Measurements from ENCODE around the gene NXPH2.

NXPH2 gene

DNA sequence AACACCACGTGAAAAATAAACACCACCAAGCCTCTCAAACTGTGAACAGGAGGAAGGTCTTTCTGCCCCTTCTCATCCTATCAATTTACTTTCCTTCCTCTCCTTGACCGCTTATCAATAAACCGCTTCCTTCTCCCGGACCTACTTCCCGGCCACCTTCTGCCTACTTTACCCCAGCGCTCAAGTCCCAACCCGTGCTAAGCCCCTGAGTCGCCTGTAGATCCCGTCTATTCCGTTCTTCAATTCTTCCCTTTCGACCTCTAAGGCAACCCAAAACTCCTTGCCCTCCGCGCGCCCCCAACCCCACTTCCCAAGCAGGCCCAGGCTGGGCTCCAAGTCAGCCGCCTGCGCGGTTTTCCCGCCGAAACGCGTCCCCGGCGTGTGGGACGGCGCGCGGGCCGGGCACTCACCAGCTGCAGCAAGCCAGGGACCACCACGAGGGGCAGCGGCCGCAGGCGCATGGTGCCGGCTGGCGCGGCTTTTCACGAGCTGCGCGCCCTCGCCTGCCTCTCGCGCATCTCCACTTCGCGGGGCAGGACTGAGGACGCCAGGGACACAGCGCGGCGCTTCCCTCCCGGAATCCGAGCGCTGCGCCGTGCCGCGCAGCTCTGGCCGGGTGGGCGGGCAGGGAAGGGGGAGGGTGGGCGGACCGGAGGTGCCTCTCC, at the start of gene NXPH2:
NXPH2 (minus strand) TSS at position 610 of the 665 bp plus-strand sequence; CDS start at position 461, 149 bp downstream.
- no peak for DNase-seq (ENCODE audit: low spot score)

DNA sequence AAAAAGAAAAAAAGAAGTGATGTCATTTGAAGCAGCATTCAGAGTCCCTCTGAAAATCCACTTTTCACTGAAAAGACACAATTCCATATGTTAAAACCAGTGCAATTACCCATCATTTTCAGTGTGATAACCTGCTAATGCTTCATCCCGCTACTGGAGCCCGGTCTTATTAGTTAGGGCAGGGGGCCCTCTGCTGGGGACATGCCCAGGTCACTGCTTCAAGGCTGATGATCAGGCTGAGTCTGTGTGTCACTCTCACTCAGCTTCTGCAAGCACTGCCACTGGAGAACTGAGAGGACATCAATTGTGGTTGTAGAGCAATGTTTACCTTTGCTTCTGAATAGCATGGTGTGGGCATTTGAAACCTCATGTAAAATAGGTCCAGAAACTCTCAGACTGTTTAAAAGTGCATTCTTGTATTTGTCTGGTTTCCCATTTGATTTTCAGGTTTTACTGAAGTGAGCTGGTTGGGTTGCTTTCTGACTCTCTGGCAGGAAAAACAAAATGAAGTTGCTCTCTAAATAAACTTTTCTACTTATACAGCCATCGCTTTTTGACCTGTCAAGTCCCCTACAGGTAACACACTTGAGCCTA, 49.2 kb upstream of the NXPH2 start:
- DNase-seq (ENCODE audit: low spot score), result peak; percentile 23

DNA sequence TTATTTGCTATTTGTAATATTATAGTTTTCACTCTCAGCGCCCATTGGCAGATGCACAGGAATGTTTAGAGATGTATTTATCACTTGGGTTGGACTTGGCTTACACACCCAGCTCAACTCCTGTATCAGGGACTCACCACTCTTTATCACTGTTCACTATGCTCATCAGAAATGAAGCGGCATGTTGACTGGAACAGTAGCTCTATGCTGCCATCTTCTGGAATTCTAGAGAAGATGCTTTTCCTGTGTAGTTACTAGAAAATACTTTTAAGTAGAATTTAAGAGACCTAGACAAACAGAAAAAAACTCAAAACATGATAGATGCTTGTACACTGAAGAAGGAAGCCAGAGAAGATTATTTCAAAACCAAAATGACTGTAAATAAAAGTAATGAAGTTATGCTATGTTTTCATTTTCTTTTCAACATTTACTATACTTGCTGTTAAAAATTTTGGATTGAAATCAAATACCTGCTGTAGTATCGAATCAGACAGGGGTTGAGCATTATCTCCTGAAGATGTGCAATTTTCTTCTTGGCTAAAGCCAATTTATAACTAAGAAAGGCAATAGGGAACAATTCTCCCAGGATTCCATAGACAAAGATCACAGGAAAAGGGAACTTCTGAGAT, 47.4 kb upstream of the NXPH2 start:
- DNase-seq (ENCODE audit: low spot score), result peak; percentile 72

- DNase-seq (ENCODE audit: low spot score), result no peak
These were observed 43.5 kb upstream of the NXPH2 start for GRCh38 chr2:138823666-138824065.

- no peak for DNase-seq (ENCODE audit: low spot score)
These were observed 39.8 kb upstream of the NXPH2 start for GRCh38 chr2:138819964-138820363.

DNA sequence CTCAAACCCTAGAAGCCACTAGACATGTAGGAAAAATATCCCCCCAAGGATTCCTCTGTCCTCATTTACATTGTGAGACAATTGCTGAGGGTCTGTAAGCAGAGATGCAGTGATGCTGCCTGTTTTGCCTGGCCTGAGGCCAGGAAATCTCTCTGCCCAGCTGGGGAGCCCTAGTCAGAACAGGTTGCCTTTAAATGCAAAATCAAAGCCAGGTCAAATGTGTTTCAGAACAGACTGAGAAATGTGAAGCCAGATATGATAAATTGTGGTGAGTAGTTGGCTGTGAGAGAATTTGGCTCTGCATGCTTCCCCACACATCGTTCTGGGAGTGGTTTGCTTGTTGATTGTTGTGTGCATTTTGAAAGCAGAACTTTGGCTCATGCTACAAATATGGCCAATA, 38.4 kb upstream of the NXPH2 start:
- DNase-seq (ENCODE audit: low spot score), result no peak

DNA sequence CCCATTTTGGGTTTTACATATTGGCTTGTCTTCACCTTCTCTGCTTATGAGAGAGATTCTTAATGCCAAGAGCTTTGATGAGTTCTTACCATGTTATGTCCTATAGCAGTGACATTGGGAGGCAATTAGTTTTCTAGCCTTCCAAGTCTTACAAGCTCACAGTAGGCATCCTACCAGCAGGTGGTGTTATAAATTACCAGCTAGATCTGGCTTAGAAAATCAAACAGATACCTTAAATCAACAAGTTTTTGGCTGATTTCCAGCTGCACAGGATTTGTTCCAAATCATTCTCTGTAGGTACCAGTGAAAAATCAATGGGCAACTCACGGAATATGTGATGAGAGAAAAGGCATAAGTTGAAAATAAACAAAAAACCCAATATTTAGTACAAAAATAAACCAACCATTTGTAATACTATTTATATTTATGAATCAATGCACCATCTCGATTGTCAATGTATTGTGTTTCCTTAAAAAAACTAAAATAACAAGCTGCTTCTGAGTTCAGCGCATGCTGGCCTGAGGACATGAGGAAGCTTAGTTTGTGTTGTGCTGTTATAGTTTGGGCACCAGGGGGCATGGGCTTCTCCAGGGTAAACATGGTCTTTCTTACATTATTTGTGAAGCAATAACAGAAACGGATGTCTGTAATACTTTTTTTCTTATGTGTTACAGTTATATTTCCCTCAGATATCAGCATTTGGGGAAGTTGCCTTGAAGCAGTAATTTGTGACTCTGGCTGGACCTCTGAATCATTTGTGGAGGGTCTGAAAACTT, 34.1 kb upstream of the NXPH2 start:
- DNase-seq (ENCODE audit: low spot score), result no peak

- DNase-seq (ENCODE audit: low spot score), result no peak
These were observed 31.2 kb upstream of the NXPH2 start for GRCh38 chr2:138811431-138811830.

- DNase-seq (ENCODE audit: low spot score), result no peak
These were observed 14.5 kb upstream of the NXPH2 start for GRCh38 chr2:138794724-138795123.

DNA sequence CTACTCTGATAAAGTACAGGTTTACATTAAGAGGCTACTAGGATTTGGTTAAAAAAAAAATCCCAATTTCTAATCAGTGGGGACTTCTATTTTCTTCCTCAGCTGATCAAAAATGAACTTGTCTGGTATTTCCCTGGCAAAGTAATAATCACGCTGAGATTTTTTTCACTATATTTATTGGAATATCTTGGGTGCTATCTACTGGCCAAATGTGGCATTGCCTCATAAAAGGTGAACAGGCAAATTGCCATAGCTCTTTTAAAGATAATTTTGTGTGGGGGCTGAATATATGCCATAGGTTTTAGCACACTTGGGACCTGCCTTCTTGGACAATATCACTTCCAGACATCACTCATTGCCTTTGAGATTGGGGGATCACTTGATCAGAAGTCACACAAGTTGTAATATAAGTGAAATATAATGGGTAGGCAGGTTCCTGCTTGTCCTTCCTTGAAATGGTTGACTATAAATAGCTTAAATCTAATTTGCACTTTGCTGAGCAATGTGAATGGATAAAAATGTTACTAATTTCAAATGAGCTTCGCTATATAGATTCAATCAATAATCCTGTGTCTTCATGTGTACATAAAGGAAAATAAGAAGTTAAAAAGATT, 7.0 kb upstream of the NXPH2 start:
- DNase-seq (ENCODE audit: low spot score), result peak; percentile 34

DNA sequence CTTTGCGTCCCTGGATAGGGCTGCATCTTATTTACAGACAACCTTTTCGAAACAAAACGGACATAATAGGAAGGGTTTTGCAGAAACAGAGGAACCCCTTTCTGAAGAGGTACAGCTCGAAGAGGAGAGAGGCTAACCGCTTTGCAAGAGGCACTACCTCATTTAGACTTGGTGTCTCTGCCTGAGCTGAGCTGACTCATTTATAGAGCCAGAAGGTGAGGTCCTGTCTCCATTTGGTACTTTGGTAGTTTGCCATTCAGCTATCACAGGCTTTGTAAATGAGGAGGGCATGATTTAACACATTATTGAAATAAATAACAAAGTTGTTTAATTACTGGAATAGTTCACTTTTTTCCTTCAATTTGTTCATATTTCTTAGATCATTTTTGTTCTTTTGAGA, 2.2 kb upstream of the NXPH2 start:
- DNase-seq (ENCODE audit: low spot score), result no peak

DNA sequence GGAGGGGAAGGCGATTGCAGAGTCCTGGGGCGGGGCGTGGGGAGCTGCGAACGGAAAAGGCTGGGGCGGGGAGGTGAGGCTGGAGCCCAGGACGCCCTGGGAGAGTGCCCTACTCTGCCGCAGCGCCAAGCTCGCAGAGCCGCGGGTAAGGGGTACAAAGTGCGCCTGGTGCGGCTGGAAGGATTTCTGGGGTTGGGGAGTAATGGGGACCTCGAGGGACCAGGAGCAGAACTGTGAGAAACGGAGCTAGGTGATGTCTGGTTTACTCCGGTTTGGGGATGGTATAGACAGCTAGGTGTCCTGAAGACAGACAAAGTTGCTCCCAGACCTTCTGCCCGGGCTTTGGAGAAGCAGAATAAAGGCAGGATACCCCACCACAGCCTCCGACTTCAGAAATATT, 718 bp upstream of the NXPH2 start:
- no peak for DNase-seq (ENCODE audit: low spot score)

DNA sequence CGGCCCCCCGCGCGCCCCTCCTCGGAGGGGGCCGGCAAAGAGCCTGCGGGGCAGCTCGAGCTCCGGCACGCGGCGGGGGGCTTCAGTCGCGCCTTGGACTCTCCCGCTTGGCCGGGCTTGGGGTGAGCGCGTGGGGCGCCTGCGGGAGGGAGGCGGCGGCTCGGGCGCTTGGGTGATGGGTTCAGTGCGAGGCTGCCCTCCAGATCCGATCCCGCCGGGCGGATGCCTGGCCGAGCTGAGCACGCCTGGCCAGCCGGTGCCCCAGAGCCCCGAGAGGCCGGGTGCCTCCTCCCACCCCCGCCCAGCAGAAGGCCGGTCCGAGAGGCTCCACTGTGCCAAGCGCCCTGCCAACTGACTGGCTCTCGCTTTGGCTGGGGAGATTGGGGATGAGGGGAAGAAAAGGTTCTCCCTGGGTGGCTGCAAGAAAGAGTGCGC, 273 bp upstream of the NXPH2 start:
- DNase-seq (ENCODE audit: low spot score), result no peak

- DNase-seq (ENCODE audit: low spot score), result no peak
These were observed 797 bp downstream of the NXPH2 start for GRCh38 chr2:138779406-138779780.

DNA sequence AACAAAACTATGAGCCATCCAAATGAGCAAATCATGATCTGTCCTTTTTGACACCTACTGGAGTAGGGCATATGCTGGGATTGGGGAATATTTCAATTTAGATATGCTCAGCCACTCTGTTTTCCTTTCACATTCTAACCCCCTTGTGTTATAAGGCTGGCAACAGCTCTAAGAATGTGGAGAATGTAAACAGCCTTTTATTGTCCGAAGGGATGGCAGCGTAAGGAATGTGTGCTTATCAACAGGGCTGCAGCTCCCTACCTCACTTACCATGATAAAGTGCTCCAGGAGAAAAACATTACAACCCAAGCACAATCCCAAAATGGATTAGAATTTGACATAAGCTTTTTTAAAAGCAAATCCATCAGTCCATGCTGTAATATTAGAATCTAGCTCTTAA, 2.2 kb downstream of the NXPH2 start:
- peak; percentile 15 for DNase-seq (ENCODE audit: low spot score)

- DNase-seq (ENCODE audit: low spot score), result no peak
These were observed 4.5 kb downstream of the NXPH2 start for GRCh38 chr2:138775736-138776135.

DNA sequence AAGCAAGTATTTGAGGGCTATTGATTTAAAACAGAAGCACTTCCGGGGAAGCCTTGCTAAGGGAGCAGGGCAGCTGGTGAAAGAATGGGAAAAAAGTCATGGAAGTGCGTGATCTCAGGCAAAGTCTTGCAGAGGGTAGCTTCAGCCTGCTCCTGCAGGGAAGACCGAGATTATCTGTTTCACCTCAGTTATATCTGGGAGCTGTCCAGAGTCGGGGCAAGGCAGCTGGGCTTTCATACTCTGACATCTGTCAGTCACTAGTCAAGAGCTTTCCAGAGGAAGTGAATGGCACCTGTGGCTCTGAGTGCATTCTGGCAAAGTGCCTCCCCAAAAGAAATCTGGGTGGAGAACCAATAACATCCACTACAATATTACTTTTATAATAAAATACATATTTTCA, 8.7 kb downstream of the NXPH2 start:
- DNase-seq (ENCODE audit: low spot score), result no peak

DNA sequence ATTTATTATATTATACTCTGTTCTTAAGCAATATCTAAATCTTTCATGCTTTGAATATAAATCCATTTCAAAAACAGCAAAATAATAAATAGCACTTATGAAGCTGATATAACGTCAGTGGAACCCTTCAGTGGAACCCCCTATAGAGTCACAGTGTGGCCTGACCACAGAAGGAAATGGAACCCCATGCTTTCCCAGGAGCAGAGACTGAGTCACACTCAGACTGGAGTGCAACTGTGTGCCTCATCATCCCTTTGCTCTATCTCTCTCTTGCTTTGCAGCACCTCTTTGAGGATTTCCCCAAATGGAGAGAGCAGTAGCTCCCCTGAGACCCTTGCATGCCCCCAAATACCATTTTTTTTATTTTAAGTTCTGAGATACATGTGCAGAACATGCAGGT, 13.1 kb downstream of the NXPH2 start:
- DNase-seq (ENCODE audit: low spot score), result no peak

DNA sequence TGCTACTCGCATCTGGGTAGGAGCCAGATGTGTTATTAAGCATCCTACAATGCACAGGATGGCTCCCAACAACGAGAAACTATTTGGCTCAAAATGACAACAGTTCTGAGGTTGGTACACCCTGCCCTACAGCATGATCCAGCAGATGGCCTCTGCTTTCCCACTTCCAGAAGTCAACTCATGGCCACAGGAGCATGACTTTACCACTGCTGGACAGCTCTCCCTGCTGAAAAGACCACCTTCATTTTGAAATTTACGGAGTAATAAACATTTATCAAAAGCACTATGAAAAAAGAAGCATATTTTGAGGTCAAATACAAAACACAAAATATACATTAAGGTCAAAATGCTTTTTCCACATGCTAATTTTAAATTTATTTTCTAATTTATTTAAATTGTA, 13.7 kb downstream of the NXPH2 start:
- DNase-seq (ENCODE audit: low spot score), result no peak

- DNase-seq (ENCODE audit: low spot score), result no peak
These were observed 16.2 kb downstream of the NXPH2 start for GRCh38 chr2:138763971-138764370.

DNA sequence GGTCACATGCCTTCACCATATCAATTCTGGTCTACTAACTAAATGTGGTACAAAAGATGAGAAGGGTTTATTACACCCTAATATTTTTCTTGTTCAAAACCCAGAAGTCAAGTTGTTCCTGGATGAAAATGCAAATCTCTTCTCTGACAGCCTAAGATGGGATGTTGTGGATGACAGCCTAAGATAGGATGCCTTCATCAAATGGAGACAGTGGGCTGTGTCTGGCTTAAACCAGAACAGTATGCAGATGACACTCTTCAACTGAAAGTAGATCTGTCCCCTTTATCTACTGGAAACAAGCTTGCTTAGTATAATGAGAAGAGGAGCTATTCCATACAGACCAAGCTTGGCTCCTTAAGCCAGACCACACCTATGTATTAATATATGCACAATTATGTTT, 17.7 kb downstream of the NXPH2 start:
- DNase-seq (ENCODE audit: low spot score), result no peak

GRCh38 chr2:138760676-138761075, 19.5 kb downstream of the NXPH2 start:
- DNase-seq (ENCODE audit: low spot score), result no peak
